ENCODE measurements around the gene BHLHE23. TPM values are rescaled to one million over a fixed set of nuclear protein-coding genes. Genes with fewer than 3 reads are reported as not detected.

The BHLHE23 gene
- total RNA-seq, 4 donors from 2014 or later: not detected

GRCh38 chr20:62978561-62978943, 28.2 kb downstream of the BHLHE23 start:
- Histone ChIP-seq H3K27ac (no peak overlapping the region), H3K27me3 (peaks cover 4 to 54% of the 10 kb centered on the region in 2 donors), H3K36me3 (no peaks in the 10 kb centered on the region), H3K9me3 (no peaks in the 10 kb centered on the region), H3K4me3 (no peak overlapping the region), H3K4me1 (no peaks in the 10 kb centered on the region)
- DNase-seq: no peak
- intact Hi-C loops (cut with DNase I; ENCODE audit: low total_unique reads): no loop called here
- TF ChIP-seq POLR2A (IDR thresholded peaks at IDR 0.05) (no peak), CTCF (IDR thresholded peaks at IDR 0.05) (no peak)

GRCh38 chr20:62977613-62978560, 28.9 kb downstream of the BHLHE23 start:
- no peaks in the 10 kb centered on the region for H3K4me1 ChIP-seq
- no peaks in the 10 kb centered on the region for H3K9me3 ChIP-seq
- TF ChIP-seq CTCF (IDR thresholded peaks at IDR 0.05) (no peak), POLR2A (IDR thresholded peaks at IDR 0.05) (no peak)
- H3K4me3 ChIP-seq: no peak overlapping the region
- no peak for DNase-seq
- no peak overlapping the region for H3K27ac ChIP-seq
- no peaks in the 10 kb centered on the region for H3K36me3 ChIP-seq
- peaks cover 4 to 54% of the 10 kb centered on the region in 2 donors for H3K27me3 ChIP-seq
- intact Hi-C loops (cut with DNase I; ENCODE audit: low total_unique reads): no loop called here

GRCh38 chr20:62976886-62977285, 29.9 kb downstream of the BHLHE23 start:
- TF ChIP-seq CTCF (IDR thresholded peaks at IDR 0.05) (no peak), POLR2A (IDR thresholded peaks at IDR 0.05) (no peak)
- Histone ChIP-seq H3K4me3 (no peak overlapping the region), H3K36me3 (no peaks in the 10 kb centered on the region), H3K4me1 (no peaks in the 10 kb centered on the region), H3K27me3 (peaks cover 8 to 47% of the 10 kb centered on the region in 2 donors), H3K27ac (no peak overlapping the region), H3K9me3 (no peaks in the 10 kb centered on the region)
- intact Hi-C loops (cut with DNase I; ENCODE audit: low total_unique reads): no loop called here
- no peak for DNase-seq

GRCh38 chr20:62975812-62976508, 30.8 kb downstream of the BHLHE23 start:
- Histone ChIP-seq H3K36me3 (no peaks in the 10 kb centered on the region), H3K4me1 (no peaks in the 10 kb centered on the region), H3K27ac (no peak overlapping the region), H3K27me3 (peaks cover 8 to 41% of the 10 kb centered on the region in 2 donors), H3K9me3 (no peaks in the 10 kb centered on the region), H3K4me3 (no peak overlapping the region)
- TF ChIP-seq POLR2A (IDR thresholded peaks at IDR 0.05) (no peak), CTCF (IDR thresholded peaks at IDR 0.05) (no peak)
- intact Hi-C loops (cut with DNase I; ENCODE audit: low total_unique reads): no loop called here
- DNase-seq: no peak

- intact Hi-C loops (cut with DNase I; ENCODE audit: low total_unique reads): no loop called here
- H3K36me3 ChIP-seq: no peaks in the 10 kb centered on the region
- H3K27me3 ChIP-seq: peaks cover 8 to 40% of the 10 kb centered on the region in 2 donors
- no peak for TF ChIP-seq POLR2A (IDR thresholded peaks at IDR 0.05)
- no peak for TF ChIP-seq CTCF (IDR thresholded peaks at IDR 0.05)
- H3K4me3 ChIP-seq: no peak overlapping the region
- no peak overlapping the region for H3K27ac ChIP-seq
- no peak for DNase-seq
- no peaks in the 10 kb centered on the region for H3K9me3 ChIP-seq
- H3K4me1 ChIP-seq: no peaks in the 10 kb centered on the region
Observed at GRCh38 chr20:62975251-62975760, 31.5 kb downstream of the BHLHE23 start.

Measured in uterus (tissue), 4 donors.